Midbrain (tissue), 1 donor: ENCODE measurements around the gene RPL37A.

Experiments used
- DNase-seq: peaks from one replicate; lab custom pipeline; 2025; lab: John Stamatoyannopoulos, UW

RPL37A gene

GRCh38 chr2:216498379-216499352 is at the start of gene RPL37A:
Gene RPL37A (plus strand): TSS chr2:216498844. CDS start chr2:216498875, 31 bp downstream.
- DNase-seq: peak; percentile 97

DNA sequence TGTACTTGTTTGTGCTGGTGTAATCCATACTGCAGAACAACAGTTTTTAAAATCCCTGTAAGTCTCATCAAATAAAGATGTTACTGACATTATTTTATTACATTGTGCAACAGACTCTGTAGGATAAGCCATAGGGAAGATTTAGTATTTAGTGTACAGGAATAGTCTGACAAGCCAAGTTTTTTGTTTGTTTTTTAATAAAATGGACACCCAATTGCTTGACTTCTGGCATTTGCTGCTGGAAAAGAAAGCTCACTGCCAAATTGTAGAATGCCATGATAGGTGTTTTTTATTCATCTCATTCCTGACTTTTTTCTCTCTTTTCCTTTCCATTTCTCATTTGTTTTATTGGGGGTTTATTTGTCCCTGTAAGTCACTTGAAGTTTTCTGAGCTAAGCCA is 48.3 kb upstream of the RPL37A start:
- no peak for DNase-seq

DNA sequence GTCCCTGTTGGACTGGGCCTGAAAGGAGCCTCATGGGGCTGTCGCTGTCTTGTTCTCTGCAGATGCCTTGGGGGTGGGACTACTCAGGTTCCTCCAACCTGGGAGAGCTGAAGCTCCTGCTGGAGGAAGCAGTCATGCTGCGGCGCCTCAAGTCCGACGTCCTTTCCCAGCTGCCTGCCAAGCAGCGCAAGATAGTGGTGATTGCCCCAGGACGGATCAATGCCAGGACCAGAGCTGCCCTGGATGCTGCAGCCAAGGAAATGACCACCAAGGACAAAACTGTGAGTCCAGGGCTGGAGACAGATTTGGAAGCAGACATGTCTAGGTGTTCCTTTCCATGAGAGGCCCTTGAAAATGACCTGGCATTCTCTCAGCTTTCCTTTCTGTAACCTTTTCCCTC is 47.9 kb upstream of the RPL37A start:
- DNase-seq: no peak

DNA sequence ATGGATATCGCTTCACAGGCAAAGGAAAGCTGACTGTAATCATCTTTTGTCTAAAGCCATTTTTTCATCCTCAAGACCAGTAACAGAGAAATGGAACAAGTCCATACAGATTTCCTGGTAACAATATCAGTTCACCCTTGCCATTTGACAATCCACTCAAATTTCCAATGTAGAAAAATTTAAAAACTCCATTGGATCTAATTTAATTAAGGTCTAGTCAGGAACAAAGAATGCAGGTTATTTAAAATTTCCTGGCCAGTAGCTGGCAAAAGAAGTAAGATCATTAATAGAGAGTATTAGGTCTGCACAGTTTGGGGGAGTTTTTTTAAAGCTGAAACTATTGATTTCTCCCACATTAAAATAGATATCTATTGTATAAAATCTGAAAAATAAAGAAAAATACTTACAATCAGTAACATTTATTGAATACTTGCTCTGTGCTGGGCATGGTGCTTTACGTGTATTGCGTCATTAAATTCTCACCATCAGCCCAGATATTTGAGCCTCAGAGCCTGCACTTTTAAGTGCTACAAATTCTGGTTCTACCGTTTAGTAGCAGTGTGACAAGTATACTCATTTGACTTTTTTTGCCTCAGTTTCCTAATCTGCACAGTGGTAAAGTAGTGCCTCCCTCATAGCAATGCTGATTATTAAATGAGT is 44.6 kb upstream of the RPL37A start:
- DNase-seq: no peak

DNA sequence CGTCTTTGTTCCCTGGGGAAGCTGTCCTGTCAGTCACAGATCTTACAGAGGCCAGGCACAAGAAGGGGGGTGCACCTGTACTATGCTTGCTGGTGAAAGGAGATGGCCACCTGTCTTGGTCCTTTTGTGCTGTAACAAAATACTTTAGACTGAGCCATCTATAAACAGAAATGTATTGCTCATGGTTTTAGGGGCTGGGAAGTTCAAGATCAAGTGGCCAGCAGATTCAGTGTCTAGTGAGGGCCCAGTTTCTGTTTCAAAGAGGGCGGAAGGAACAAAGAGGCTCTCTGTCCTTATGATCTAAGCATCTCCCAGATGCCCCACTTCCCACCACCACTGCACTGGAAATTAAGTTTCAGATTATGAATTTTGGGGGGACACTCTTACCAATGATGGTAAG is 35.5 kb upstream of the RPL37A start:
- no peak for DNase-seq

DNA sequence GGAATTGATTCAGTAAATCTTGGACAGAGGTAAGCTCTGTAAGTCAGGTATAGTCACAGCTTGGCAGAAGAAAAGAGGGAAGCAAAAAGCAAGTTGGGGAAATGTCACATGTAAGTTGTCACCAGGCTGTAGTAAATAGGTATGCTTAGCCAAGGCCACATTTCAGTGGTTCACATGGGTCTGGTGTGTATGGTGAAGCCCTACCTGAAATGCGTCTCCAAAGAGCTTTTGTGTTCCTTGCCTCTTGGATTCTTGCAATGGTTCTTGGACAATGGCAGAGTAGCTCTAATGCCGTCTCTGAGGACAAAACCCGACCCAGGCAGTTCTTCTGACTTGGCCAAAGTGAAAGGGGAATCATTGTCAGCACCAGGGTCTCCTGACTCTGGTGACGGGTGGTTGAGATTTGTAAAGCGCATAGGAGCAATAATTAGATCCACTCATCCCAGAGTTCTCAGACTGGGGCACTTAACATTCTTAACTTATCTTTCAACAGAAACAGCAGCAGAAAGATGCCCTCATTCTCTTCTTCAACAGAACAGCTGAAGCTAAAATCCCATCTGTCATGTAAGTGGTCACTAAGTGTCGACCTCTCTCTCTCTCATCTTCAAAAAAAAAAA is 34.4 kb upstream of the RPL37A start:
- no peak for DNase-seq

DNA sequence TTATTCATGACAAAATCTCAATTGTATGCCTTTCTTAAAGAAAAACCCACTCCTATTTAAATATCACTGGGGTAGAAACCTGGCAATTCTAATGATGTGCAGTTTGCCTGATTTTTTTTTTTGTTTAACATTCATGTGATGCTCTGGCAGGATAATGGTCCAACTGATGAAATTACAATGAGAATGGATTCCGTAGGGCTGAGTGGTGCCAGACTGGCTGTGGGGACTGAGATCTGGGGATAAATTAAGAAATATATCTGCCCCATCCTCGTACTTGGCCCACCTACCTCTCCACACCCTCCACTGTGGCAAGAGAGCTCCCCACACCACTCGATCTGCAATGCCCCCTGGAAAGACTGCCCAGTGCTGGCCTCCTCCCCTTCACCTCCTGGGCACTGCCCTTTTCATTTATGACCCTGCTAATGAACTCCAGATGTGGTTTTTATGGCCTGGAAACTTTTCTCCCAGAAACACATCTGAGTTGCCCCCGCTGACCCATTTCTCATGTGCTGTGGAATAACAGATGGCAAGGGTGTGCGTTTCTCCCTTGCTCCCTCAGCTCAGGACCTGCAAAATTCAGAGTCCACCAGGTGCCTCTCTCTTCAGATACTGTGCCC is 33.0 kb upstream of the RPL37A start:
- DNase-seq: no peak

DNA sequence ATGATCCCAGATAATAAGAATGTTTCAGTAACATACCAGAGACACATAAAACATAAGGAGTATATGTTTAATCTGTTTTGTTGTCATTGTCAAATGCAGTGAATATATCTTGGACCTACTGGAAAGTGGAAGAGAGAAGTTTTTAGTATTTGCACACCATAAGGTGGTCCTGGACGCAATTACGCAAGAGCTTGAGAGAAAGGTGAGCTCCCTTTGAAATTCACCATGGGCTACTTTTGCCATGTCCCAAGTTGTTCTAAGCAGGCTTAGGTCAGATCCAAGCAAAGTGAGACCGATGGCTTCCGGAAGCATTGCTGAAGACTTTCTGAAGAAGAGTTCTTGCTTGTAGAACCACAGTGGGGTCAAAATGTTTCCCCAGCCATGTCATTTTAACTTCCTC is 30.8 kb upstream of the RPL37A start:
- no peak for DNase-seq

- DNase-seq: no peak
Observed at GRCh38 chr2:216469661-216470060, 29.0 kb upstream of the RPL37A start.

GRCh38 chr2:216473187-216473586 is 25.5 kb upstream of the RPL37A start:
- no peak for DNase-seq

- DNase-seq: no peak
Observed at GRCh38 chr2:216474925-216475670, 23.5 kb upstream of the RPL37A start.

DNA sequence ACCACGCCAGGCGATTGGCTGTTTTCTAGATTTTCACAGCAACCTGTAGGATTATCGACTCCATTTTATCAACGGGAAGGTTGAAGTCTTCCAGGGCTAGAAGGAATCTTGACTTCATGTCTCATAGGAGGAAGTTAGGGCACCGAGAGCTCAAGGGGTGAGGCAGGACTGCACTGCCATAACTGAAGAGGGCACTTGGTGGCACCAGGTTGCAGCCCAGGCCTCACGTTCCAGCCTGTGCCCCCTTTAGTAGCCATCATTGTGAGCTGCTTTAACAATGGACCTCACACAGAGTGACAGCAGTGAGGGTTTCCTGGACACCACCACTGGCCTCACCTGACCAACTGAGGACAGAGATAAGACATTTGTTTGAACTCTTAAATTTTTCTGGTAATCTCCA is 22.9 kb upstream of the RPL37A start:
- no peak for DNase-seq

DNA sequence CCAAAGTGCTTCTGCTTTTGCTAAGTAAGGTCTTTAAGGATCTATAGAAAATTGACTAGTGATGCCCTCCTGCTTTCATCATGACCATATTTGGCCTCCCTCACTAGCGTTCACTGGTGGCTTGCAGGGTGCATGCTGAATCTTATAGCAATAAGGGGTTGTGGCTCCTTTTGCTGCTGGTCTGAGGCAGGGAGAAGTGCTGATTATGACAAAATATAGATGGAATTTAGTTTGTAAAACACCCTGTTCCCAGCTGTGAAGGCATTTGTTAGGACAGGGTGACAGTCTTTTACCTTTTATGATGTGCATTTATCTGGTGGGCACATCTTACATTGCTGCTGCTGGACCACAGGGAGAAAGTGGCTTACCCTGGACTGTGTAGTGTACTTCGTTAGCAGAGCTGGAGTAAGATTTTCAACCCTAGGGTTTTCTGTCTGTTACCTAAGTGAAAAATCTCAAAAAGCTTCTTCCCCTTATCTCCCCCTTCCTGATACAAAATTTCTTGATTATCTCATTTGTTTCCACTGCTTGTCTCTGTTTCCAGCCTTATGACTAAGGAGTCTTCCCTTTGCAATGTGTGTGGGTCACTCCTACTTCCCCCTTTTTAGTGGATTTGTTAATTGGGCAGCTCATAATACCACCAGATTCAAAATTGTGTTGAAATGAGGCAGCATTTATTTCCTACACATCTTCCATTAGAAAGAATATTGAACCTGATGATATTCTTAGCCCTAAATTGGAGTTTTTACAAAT is 21.2 kb upstream of the RPL37A start:
- DNase-seq: no peak

DNA sequence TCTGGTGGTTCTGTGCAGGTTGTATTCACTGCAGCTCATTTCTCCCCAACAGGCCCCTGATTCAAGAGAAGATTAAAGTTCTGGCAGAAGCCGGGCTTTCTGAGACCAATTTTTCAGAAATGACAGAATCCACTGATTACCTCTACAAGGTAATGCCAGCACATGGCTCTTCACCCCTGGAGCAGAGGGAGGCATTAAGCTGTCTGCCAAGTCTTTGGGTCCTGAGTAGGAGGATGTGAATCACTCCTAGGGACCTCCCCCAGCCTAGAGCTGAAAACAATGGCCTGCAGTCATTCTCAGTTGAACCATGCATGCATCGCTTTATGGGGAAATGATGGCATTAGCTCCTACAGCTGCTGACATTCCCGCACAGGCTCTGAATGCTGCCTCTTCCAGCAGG is 20.5 kb upstream of the RPL37A start:
- peak; percentile 20 for DNase-seq

DNA sequence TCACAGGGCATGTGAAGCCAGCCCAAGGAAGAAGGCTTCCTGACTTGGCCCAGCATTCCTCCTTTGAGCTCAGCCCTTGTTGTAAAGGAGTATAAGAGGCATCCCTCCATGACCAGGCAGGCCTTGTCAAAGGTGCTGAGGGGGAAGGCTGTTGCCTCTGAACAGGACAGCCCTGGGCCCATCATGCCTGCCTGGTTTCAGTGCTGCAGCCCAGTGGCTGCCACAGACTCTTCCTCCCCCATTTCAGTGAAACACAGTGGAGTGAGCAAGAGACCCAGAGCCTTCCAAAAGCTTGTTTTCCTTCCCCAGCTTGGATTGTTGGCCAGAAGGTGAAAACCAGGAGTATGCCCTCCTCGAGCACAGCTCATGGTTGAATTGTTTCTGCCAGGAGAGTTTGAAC is 19.9 kb upstream of the RPL37A start:
- DNase-seq: no peak

- no peak for DNase-seq
Observed at GRCh38 chr2:216480221-216480620, 18.4 kb upstream of the RPL37A start.

- no peak for DNase-seq
Observed at GRCh38 chr2:216482640-216483039, 16.0 kb upstream of the RPL37A start.

DNA sequence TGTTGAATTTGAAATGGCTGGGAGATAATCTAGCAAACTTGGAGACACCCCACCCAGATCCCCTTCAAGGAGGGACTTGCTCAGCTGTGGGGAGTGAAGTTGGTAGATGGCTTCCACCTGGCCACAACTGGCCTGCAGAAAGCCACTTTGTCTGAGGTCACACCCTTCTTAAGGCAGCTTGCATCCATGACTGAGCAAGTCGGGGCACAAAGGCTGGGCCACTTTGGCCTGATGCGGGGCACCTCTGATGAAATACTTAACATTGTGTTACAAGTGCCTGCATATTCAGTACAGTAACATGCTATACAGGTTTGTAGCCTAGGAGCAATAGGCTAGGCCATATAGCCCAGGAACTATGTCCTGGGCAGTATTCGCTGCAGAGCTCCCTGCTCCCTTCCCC is 13.4 kb upstream of the RPL37A start:
- no peak for DNase-seq

DNA sequence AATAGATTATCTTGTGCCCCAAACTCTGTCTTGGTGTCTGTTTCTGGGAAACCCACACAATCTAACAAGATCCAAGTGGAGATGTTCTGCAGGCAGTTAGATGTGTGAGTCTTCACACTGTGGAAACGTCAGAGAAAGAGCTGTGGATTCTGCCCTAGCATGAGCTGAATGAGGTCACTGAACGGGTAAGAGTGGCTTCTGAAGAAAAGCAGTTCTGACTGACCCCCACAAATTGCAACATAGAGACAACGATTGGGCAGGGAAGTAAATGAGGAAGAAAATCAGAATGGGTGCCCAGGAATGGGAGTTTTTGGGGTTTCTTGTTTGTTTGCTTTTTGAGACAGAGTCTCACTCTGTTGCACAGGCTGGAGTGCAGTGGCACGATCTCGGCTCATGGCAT is 12.9 kb upstream of the RPL37A start:
- no peak for DNase-seq

GRCh38 chr2:216486271-216486670 is 12.4 kb upstream of the RPL37A start:
- DNase-seq: no peak

DNA sequence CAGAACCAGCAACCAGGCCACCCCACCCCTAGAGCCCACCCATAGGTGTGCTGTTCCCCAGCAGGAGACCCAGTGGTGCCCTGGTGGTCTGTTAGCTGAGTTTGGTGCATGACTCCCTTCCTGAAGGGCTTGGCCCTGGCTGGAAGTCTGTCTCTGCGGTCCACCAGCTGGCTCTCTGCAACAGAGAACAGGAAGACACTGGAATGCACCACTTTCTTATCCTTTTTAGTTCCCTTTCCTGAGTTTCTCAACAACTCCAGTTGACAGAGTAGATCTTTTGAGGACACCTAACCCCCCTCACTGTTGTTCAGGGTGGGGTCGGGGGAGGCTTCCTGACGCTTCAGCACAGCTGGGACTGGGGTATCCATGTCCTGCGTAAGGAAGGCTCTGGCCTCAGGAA is 11.9 kb upstream of the RPL37A start:
- DNase-seq: no peak
